Left ventricle myocardium superior (tissue), 1 donor: ENCODE results near the gene ABHD4. TPM values are rescaled to one million over a fixed set of nuclear protein-coding genes. Genes with fewer than 3 reads are reported as not detected.
"Not testable (repeated sequence)": the region's sequence is repeated elsewhere in the genome, so short reads cannot be mapped to it uniquely, and the experiment has no call there.

Experiments
- ATAC-seq: fragments of 200-7000 bp; cut with Tn5 transposase; one replicate; pipeline ENCODE4 v1.9.1; 2020; ENCODE audit warnings: mild to moderate bottlenecking, moderate library complexity
- DNase-seq: peaks from one replicate; pipeline ENCODE4 v3.0.0-alpha.2; 2020
- intact Hi-C: fragments of 100-400 bp; cut with micrococcal nuclease; formaldehyde crosslinking; loops from one replicate; pipeline ENCODE4 v1.11.0; 2022
- total RNA-seq: library from RNA; stranded (reverse); fragmentation: NEBNext Ultra II Directional; extraction: Animal tissue kit (Norgen Biotek cat#: 25700); gene quantifications from one replicate; pipeline ENCODE4 v1.2.1, GENCODE V29; 2021
- donor health status: DM: no; HTN: yes; CAD: no; lungs with severe emphysema.

Gene ABHD4
- total RNA-seq, 1 donor from 2014 or later, result 24.5 TPM

GRCh38 chr14:22579881-22580280, 18.2 kb upstream of the ABHD4 start:
- DNase-seq, result no peak
- intact Hi-C loops, result no loop called here
- no peak for ATAC-seq

GRCh38 chr14:22580625-22581024, 17.5 kb upstream of the ABHD4 start:
- intact Hi-C loops, result no loop called here
- no peak for ATAC-seq
- DNase-seq, result no peak

- ATAC-seq (no peak), DNase-seq (no peak)
- intact Hi-C loops, result no loop called here
These were observed 14.1 kb upstream of the ABHD4 start for GRCh38 chr14:22583994-22584393.

GRCh38 chr14:22587247-22587646, 10.9 kb upstream of the ABHD4 start:
- intact Hi-C loops, result no loop called here
- DNase-seq (no peak), ATAC-seq (no peak)

- ATAC-seq, intact Hi-C loops, DNase-seq: not testable (repeated sequence)
These were observed 10.2 kb upstream of the ABHD4 start for GRCh38 chr14:22587677-22588422.

GRCh38 chr14:22588526-22589095, 9.5 kb upstream of the ABHD4 start:
- intact Hi-C loops, result no loop called here
- no peak for ATAC-seq

GRCh38 chr14:22589096-22589839, 8.8 kb upstream of the ABHD4 start, which contains the start of gene DAD1:
Gene DAD1, minus strand, starts transcription at chr14:22589224. Its CDS starts 67 bp downstream, at chr14:22589157.
- ATAC-seq (peak; percentile 99), DNase-seq (peak; percentile 99)
- intact Hi-C loops, result no loop called here

More at GRCh38 chr14:22588526-22589095, 9.5 kb upstream of the ABHD4 start:
- no peak for DNase-seq

GRCh38 chr14:22593189-22593588, 4.9 kb upstream of the ABHD4 start:
- ATAC-seq, result no peak
- intact Hi-C loops, result no loop called here

GRCh38 chr14:22593601-22594000, 4.5 kb upstream of the ABHD4 start:
- ATAC-seq (no peak), DNase-seq (no peak)
- intact Hi-C loops, result no loop called here

More at GRCh38 chr14:22593189-22593588, 4.9 kb upstream of the ABHD4 start:
- no peak for DNase-seq

- no peak for DNase-seq
- ATAC-seq, result no peak
- intact Hi-C loops, result no loop called here
These were observed 3.9 kb upstream of the ABHD4 start for GRCh38 chr14:22594156-22594716.

- no peak for ATAC-seq
- intact Hi-C loops, result no loop called here
These were observed 1.7 kb upstream of the ABHD4 start for GRCh38 chr14:22596354-22596879.

GRCh38 chr14:22597265-22597664, 835 bp upstream of the ABHD4 start:
- no peak for ATAC-seq
- intact Hi-C loops, result no loop called here
- DNase-seq, result no peak

More at GRCh38 chr14:22596354-22596879, 1.7 kb upstream of the ABHD4 start:
- DNase-seq, result no peak

GRCh38 chr14:22597771-22598098, 365 bp upstream of the ABHD4 start:
- DNase-seq (no peak), ATAC-seq (peak; percentile 31)
- intact Hi-C loops, result no loop called here

GRCh38 chr14:22598896-22599244, 770 bp downstream of the ABHD4 start:
- intact Hi-C loops, result no loop called here
- DNase-seq (no peak), ATAC-seq (peak; percentile 64)

GRCh38 chr14:22599349-22599748, 1.2 kb downstream of the ABHD4 start:
- no peak for ATAC-seq
- intact Hi-C loops, result no loop called here
- DNase-seq, result no peak

GRCh38 chr14:22600027-22600426, 1.9 kb downstream of the ABHD4 start:
- intact Hi-C loops, result no loop called here
- ATAC-seq (no peak), DNase-seq (no peak)

GRCh38 chr14:22601456-22601855, 3.4 kb downstream of the ABHD4 start:
- intact Hi-C loops, result no loop called here
- no peak for DNase-seq
- no peak for ATAC-seq

- no peak for DNase-seq
- no peak for ATAC-seq
- intact Hi-C loops, result no loop called here
These were observed 3.9 kb downstream of the ABHD4 start for GRCh38 chr14:22601996-22602395.

- DNase-seq (no peak), ATAC-seq (no peak)
- intact Hi-C loops, result no loop called here
These were observed 4.8 kb downstream of the ABHD4 start for GRCh38 chr14:22602862-22603261.

GRCh38 chr14:22606380-22606779, 8.3 kb downstream of the ABHD4 start:
- ATAC-seq, result no peak
- intact Hi-C loops, result no loop called here
- DNase-seq, result no peak
